Ectodermal cell (in vitro differentiated cells): ENCODE measurements around the gene PTPRG.

Experiments used
- H3K27ac ChIP-seq: 2 replicates; pipeline ENCODE4 v1.7.0; 2013; ENCODE audit warnings: mild to moderate bottlenecking, low read depth, low read length; ENCODE audit not compliant: insufficient read depth, poor library complexity, severe bottlenecking
- H3K27me3 ChIP-seq: 2 replicates; pipeline ENCODE4 v1.7.0; 2013; ENCODE audit warnings: mild to moderate bottlenecking, low read length; ENCODE audit not compliant: insufficient read depth, control insufficient read depth, poor library complexity, severe bottlenecking
- H3K36me3 ChIP-seq: one replicate; pipeline ENCODE4 v1.7.0; 2013; ENCODE audit warnings: low read length; ENCODE audit not compliant: control insufficient read depth, insufficient read depth
- H3K4me1 ChIP-seq: one replicate; pipeline ENCODE4 v1.7.0; 2013; ENCODE audit warnings: low read length; ENCODE audit not compliant: control insufficient read depth, insufficient read depth
- H3K4me3 ChIP-seq: 2 replicates; pipeline ENCODE4 v1.7.0; 2013; ENCODE audit warnings: low read depth, low read length, control low read depth; ENCODE audit not compliant: insufficient read depth
- H3K9me3 ChIP-seq: 2 replicates; pipeline ENCODE4 v1.7.0; 2013; ENCODE audit warnings: mild to moderate bottlenecking, low read length, moderate library complexity; ENCODE audit not compliant: control insufficient read depth
- whole genome bisulfite sequencing, 2 experiments: methylation state at CpG; one replicate each; pipeline ENCODE4 v1.1.7; 2013; ENCODE audit warnings: missing lambda C conversion rate in 2 of 2; 5-methylcytosine and 5-hydroxymethylcytosine counted together

PTPRG gene

GRCh38 chr3:62011666-62012065, 450.3 kb downstream of the PTPRG start:
- Histone ChIP-seq H3K27me3 (no peaks in the 10 kb centered on the region), H3K9me3 (no peaks in the 10 kb centered on the region), H3K4me3 (no peak overlapping the region), H3K27ac (no peak overlapping the region), H3K4me1 (peaks cover 8% of the 10 kb centered on the region), H3K36me3 (peaks cover 5% of the 10 kb centered on the region)
- 95 to 99% methylated on average over 5 of the region's 5 CpGs for WGBS, 2 experiments

GRCh38 chr3:62013951-62014350, 452.6 kb downstream of the PTPRG start:
- Histone ChIP-seq H3K4me1 (peaks cover 8% of the 10 kb centered on the region), H3K27me3 (no peaks in the 10 kb centered on the region), H3K9me3 (no peaks in the 10 kb centered on the region), H3K36me3 (peaks cover 5% of the 10 kb centered on the region), H3K4me3 (no peak overlapping the region), H3K27ac (no peak overlapping the region)
- 84 to 95% methylated on average over 6 of the region's 7 CpGs for WGBS, 2 experiments

DNA sequence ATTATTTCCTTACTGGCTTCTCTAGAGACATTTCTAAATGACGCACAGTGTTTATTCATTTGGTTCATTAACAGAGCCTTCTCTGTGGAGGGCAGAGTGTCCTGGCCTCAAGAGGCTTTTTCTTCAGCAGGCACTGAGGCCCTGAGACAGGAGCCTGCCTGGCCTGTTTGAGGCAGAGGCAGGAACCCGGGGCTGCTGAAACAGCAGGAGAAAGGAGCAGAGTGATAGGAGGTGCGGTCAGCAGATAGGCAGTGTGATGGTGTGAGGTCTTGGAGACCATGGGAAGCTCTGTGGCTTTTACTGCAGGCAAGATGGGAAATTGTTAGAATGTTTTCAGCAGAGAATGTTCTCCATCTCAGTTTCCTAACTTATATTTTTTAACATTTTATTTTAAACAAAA, 453.7 kb downstream of the PTPRG start:
- peaks cover under 1% of the 10 kb centered on the region for H3K36me3 ChIP-seq
- H3K27ac ChIP-seq = no peak overlapping the region
- 90 to 98% methylated on average over 3 of the region's 3 CpGs for WGBS, 2 experiments

GRCh38 chr3:62019906-62020305, 458.5 kb downstream of the PTPRG start:
- Histone ChIP-seq H3K27me3 (no peaks in the 10 kb centered on the region), H3K9me3 (no peaks in the 10 kb centered on the region), H3K36me3 (no peaks in the 10 kb centered on the region), H3K4me3 (no peak overlapping the region), H3K27ac (no peak overlapping the region), H3K4me1 (no peaks in the 10 kb centered on the region)
- WGBS, 2 experiments = 80 to 94% methylated on average over 1 of the region's 1 CpG

More for the DNA sequence above, 453.7 kb downstream of the PTPRG start:
- H3K4me1 ChIP-seq = peaks cover 8% of the 10 kb centered on the region
- H3K9me3 ChIP-seq = no peaks in the 10 kb centered on the region
- no peak overlapping the region for H3K4me3 ChIP-seq
- no peaks in the 10 kb centered on the region for H3K27me3 ChIP-seq

GRCh38 chr3:62020706-62021105, 459.3 kb downstream of the PTPRG start:
- no peaks in the 10 kb centered on the region for H3K27me3 ChIP-seq
- WGBS, 2 experiments = 90 to 96% methylated on average over 2 of the region's 2 CpGs
- no peaks in the 10 kb centered on the region for H3K4me1 ChIP-seq
- no peaks in the 10 kb centered on the region for H3K9me3 ChIP-seq
- H3K4me3 ChIP-seq = no peak overlapping the region
- no peak overlapping the region for H3K27ac ChIP-seq
- no peaks in the 10 kb centered on the region for H3K36me3 ChIP-seq

GRCh38 chr3:62022312-62022711, 460.9 kb downstream of the PTPRG start:
- no peaks in the 10 kb centered on the region for H3K27me3 ChIP-seq
- H3K4me1 ChIP-seq = peaks cover under 1% of the 10 kb centered on the region
- H3K4me3 ChIP-seq = no peak overlapping the region
- H3K27ac ChIP-seq = no peak overlapping the region
- H3K9me3 ChIP-seq = no peaks in the 10 kb centered on the region
- 95 to 98% methylated on average over 3 of the region's 4 CpGs for WGBS, 2 experiments
- H3K36me3 ChIP-seq = no peaks in the 10 kb centered on the region

DNA sequence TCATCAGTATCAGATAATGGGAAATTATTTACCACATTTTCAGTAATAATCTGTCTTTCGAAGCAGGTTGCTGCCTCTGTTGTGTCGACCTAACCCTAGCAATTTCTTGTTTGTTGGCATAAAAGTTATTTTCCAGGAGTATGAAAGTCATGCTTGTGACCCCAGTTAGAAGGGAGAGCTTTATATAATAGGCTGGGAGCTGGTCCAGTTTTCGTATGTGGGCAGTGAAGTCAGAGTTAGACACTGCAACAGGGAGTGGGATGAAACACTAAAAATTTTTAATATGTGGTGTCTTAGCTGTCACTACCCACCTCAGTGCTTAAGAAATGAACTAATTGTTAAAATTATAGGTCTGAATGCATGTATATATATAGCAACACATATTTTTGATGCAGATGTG, 463.5 kb downstream of the PTPRG start:
- Histone ChIP-seq H3K36me3 (no peaks in the 10 kb centered on the region), H3K9me3 (no peaks in the 10 kb centered on the region), H3K27me3 (no peaks in the 10 kb centered on the region), H3K4me1 (peaks cover 4% of the 10 kb centered on the region), H3K27ac (no peak overlapping the region), H3K4me3 (no peak overlapping the region)
- 92 to 96% methylated on average over 3 of the region's 3 CpGs for WGBS, 2 experiments

DNA sequence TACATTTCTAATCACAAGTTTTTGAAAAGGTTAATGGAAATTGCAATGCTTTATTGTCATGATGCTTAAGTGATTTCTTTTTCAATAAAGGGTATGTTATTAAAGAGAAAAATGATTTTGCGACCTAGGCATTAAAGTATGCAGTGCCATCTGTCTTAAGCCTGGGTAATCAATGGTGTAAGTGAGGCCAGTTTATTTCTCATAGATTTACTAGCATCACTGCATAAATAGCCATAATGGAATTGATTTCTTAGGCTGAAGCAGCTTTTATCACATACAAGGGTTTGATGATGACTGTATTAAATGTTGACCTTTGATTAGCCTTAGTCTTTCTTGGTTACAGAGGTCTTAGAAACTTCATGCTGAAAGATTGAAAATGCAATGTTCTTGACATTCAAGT, 464.5 kb downstream of the PTPRG start:
- peaks cover 4% of the 10 kb centered on the region for H3K4me1 ChIP-seq
- no peak overlapping the region for H3K4me3 ChIP-seq
- no peak overlapping the region for H3K27ac ChIP-seq
- no peaks in the 10 kb centered on the region for H3K36me3 ChIP-seq
- WGBS, 2 experiments = 94 to 100% methylated on average over 1 of the region's 1 CpG
- H3K9me3 ChIP-seq = no peaks in the 10 kb centered on the region
- H3K27me3 ChIP-seq = no peaks in the 10 kb centered on the region

DNA sequence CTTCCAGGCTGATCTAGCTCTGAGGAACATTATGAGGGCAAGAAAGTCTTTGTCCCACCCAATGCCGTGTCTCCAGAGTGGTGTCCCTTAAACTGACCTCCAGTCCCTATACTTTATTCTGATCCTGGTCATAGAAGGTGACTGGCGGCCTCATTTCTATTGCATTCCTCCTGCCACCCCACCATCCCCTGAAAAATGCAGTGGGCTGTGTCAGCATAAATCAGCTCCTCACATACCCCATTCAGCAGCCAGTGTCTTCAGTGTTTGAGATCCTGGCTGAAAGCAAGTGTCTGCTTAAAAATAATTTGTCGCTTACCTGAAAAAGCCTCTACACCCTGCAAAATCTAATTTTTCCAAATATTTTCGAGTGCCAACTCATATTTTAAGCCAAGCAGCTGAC, 465.9 kb downstream of the PTPRG start:
- WGBS, 2 experiments = 88 to 90% methylated on average over 4 of the region's 4 CpGs
- Histone ChIP-seq H3K9me3 (no peaks in the 10 kb centered on the region), H3K36me3 (no peaks in the 10 kb centered on the region), H3K4me3 (no peak overlapping the region), H3K4me1 (peaks cover 4% of the 10 kb centered on the region), H3K27me3 (no peaks in the 10 kb centered on the region), H3K27ac (no peak overlapping the region)

GRCh38 chr3:62027796-62028195, 466.4 kb downstream of the PTPRG start:
- H3K27me3 ChIP-seq = no peaks in the 10 kb centered on the region
- peaks cover 4% of the 10 kb centered on the region for H3K4me1 ChIP-seq
- 94% methylated on average over 5 of the region's 5 CpGs for WGBS, 2 experiments
- H3K4me3 ChIP-seq = no peak overlapping the region
- no peak overlapping the region for H3K27ac ChIP-seq
- H3K36me3 ChIP-seq = no peaks in the 10 kb centered on the region
- H3K9me3 ChIP-seq = no peaks in the 10 kb centered on the region

GRCh38 chr3:62028236-62028635, 466.9 kb downstream of the PTPRG start:
- no peaks in the 10 kb centered on the region for H3K36me3 ChIP-seq
- no peak overlapping the region for H3K27ac ChIP-seq
- H3K4me3 ChIP-seq = no peak overlapping the region
- 86 to 100% methylated on average over 5 of the region's 5 CpGs for WGBS, 2 experiments
- H3K27me3 ChIP-seq = no peaks in the 10 kb centered on the region
- no peaks in the 10 kb centered on the region for H3K9me3 ChIP-seq
- H3K4me1 ChIP-seq = peaks cover 4% of the 10 kb centered on the region
